Thyroid gland (tissue), 4 donors: ENCODE measurements around the gene FBXO9.

ENCODE experiments used
- POLR2A ChIP-seq, 2 donors: fragments of 450-650 bp; IDR thresholded peaks; one replicate each; pipeline ENCODE4 v1.6.1; 2017; ENCODE audit warnings: antibody characterized with exemption in 2 of 2, mild to moderate bottlenecking in 2 of 2, moderate library complexity in 1 of 2
- TF ChIP-seq, protein P1 (sequence below), 6 experiments: fragments of 200-600 bp in 3 of 6; fragments of 450-650 bp in 3 of 6; sonication (generic) in 3 of 6; IDR thresholded peaks; one replicate each; pipeline ENCODE4 v1.5.1; 2016 to 2019; ENCODE audit warnings: antibody characterized with exemption in 6 of 6, mild to moderate bottlenecking in 2 of 6, inconsistent platforms in 1 of 6, moderate library complexity in 1 of 6

DNA sequence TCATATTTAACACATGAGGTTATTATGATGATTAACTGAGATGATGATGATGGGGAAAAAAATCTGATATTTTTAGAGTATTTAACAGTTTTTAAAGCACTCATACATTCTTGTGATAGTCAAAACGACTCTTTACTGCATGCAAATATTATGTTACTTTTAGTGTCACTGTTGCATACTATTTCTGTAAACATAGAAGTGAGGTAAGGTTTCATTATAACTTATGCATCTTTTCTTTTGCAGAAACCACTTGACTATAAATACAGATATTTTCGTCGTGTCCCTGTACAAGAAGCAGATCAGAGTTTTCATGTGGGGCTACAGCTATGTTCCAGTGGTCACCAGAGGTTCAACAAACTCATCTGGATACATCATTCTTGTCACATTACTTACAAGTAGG lies 30.1 kb downstream of the FBXO9 start:
- TF ChIP-seq, protein P1, sequence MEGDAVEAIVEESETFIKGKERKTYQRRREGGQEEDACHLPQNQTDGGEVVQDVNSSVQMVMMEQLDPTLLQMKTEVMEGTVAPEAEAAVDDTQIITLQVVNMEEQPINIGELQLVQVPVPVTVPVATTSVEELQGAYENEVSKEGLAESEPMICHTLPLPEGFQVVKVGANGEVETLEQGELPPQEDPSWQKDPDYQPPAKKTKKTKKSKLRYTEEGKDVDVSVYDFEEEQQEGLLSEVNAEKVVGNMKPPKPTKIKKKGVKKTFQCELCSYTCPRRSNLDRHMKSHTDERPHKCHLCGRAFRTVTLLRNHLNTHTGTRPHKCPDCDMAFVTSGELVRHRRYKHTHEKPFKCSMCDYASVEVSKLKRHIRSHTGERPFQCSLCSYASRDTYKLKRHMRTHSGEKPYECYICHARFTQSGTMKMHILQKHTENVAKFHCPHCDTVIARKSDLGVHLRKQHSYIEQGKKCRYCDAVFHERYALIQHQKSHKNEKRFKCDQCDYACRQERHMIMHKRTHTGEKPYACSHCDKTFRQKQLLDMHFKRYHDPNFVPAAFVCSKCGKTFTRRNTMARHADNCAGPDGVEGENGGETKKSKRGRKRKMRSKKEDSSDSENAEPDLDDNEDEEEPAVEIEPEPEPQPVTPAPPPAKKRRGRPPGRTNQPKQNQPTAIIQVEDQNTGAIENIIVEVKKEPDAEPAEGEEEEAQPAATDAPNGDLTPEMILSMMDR (IDR thresholded peaks at IDR 0.05), result no peak
- no peak for TF ChIP-seq POLR2A (IDR thresholded peaks at IDR 0.05)
